ENCODE data around the gene MGAM2.

The MGAM2 gene

GRCh38 chr7:142123184-142123583 lies 11.7 kb downstream of the MGAM2 start:
- DNase-seq, result no peak

- peak in 1 of 3 experiments; percentile 70 for DNase-seq
These were observed 13.9 kb downstream of the MGAM2 start for GRCh38 chr7:142125256-142125955.

- DNase-seq, result peak in 1 of 3 experiments; percentile 11
These were observed 18.7 kb downstream of the MGAM2 start for GRCh38 chr7:142130267-142130666.

GRCh38 chr7:142131439-142132185 lies 20.1 kb downstream of the MGAM2 start:
- DNase-seq, result peak in 1 of 3 experiments; percentile 39

GRCh38 chr7:142133731-142134148 lies 22.2 kb downstream of the MGAM2 start:
- DNase-seq, result no peak

- DNase-seq, result peak in 1 of 3 experiments; percentile 12
These were observed 23.4 kb downstream of the MGAM2 start for GRCh38 chr7:142134909-142135308.

GRCh38 chr7:142138996-142139395 lies 27.5 kb downstream of the MGAM2 start:
- DNase-seq, result no peak

- DNase-seq, result no peak
These were observed 28.3 kb downstream of the MGAM2 start for GRCh38 chr7:142139597-142140400.

- DNase-seq, result no peak
These were observed 29.0 kb downstream of the MGAM2 start for GRCh38 chr7:142140401-142140959.

- DNase-seq, result no peak
These were observed 31.2 kb downstream of the MGAM2 start for GRCh38 chr7:142142702-142143101.

- DNase-seq, result no peak
These were observed 34.6 kb downstream of the MGAM2 start for GRCh38 chr7:142146124-142146523.

- no peak for DNase-seq
These were observed 38.8 kb downstream of the MGAM2 start for GRCh38 chr7:142150356-142150755.

GRCh38 chr7:142150869-142151268 lies 39.4 kb downstream of the MGAM2 start:
- no peak for DNase-seq

GRCh38 chr7:142152076-142152475 lies 40.6 kb downstream of the MGAM2 start:
- no peak for DNase-seq

- peak in 2 of 3 experiments; percentile 9 to 41 for DNase-seq
These were observed 41.9 kb downstream of the MGAM2 start for GRCh38 chr7:142153400-142153799.

GRCh38 chr7:142158736-142159496 lies 47.4 kb downstream of the MGAM2 start:
- peak in 2 of 3 experiments; percentile 31 to 66 for DNase-seq

GRCh38 chr7:142161921-142162320 lies 50.4 kb downstream of the MGAM2 start:
- no peak for DNase-seq

GRCh38 chr7:142168746-142169145 lies 57.2 kb downstream of the MGAM2 start:
- no peak for DNase-seq

GRCh38 chr7:142172932-142173331 lies 61.4 kb downstream of the MGAM2 start:
- no peak for DNase-seq

GRCh38 chr7:142174441-142174840 lies 62.9 kb downstream of the MGAM2 start:
- no peak for DNase-seq

- no peak for DNase-seq
These were observed 64.1 kb downstream of the MGAM2 start for GRCh38 chr7:142175594-142175993.

- no peak for DNase-seq
These were observed 65.4 kb downstream of the MGAM2 start for GRCh38 chr7:142176901-142177300.

Measured in NCI-H1417 (cell line).